Urinary bladder (tissue), 4 donors: ENCODE results near the gene PRIM2. TPM values are rescaled to one million over a fixed set of nuclear protein-coding genes. Genes with fewer than 3 reads are reported as not detected.
"Not testable (repeated sequence)": the region's sequence is repeated elsewhere in the genome, so short reads cannot be mapped to it uniquely, and the experiment has no call there.

Experiments used
- DNase-seq: peaks from one replicate; pipeline ENCODE4 v3.0.0-alpha.2; 2015; ENCODE audit errors: extremely low spot score
- H3K27ac ChIP-seq: one replicate; pipeline ENCODE4 v1.5.1; 2013; ENCODE audit warnings: low read depth, mild to moderate bottlenecking, moderate library complexity
- H3K36me3 ChIP-seq: one replicate; pipeline ENCODE4 v1.6.1; 2013; ENCODE audit warnings: mild to moderate bottlenecking, moderate library complexity; ENCODE audit not compliant: insufficient read depth
- H3K4me1 ChIP-seq: one replicate; pipeline ENCODE4 v1.6.1; 2013; ENCODE audit warnings: mild to moderate bottlenecking, moderate library complexity; ENCODE audit not compliant: insufficient read depth
- H3K4me3 ChIP-seq: one replicate; pipeline ENCODE4 v1.5.1; 2013; ENCODE audit warnings: low read depth, low read length
- WGBS: extraction: QIAGEN DNeasy Blood & Tissue Kit; methylation state at CpG from one replicate; pipeline ENCODE4 v1.1.7; 2013; 5-methylcytosine and 5-hydroxymethylcytosine counted together
- polyA plus RNA-seq: library from polyadenylated mRNA; stranded (reverse); fragments of 200-250 nt; gene quantifications from one replicate; pipeline ENCODE4 v1.2.3, GENCODE V29; 2013
- total RNA-seq: library from RNA; depleted of rRNA; stranded (reverse); fragments of >200 nt; gene quantifications from one replicate; pipeline ENCODE4 v1.2.3, GENCODE V29; 2014
- donor health status: healthy with polysubstance abuse.
- donor health status: healthy.

The PRIM2 gene, protein sequence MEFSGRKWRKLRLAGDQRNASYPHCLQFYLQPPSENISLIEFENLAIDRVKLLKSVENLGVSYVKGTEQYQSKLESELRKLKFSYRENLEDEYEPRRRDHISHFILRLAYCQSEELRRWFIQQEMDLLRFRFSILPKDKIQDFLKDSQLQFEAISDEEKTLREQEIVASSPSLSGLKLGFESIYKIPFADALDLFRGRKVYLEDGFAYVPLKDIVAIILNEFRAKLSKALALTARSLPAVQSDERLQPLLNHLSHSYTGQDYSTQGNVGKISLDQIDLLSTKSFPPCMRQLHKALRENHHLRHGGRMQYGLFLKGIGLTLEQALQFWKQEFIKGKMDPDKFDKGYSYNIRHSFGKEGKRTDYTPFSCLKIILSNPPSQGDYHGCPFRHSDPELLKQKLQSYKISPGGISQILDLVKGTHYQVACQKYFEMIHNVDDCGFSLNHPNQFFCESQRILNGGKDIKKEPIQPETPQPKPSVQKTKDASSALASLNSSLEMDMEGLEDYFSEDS
- total RNA-seq (42.7 TPM), polyA plus RNA-seq (6.9 TPM)

DNA sequence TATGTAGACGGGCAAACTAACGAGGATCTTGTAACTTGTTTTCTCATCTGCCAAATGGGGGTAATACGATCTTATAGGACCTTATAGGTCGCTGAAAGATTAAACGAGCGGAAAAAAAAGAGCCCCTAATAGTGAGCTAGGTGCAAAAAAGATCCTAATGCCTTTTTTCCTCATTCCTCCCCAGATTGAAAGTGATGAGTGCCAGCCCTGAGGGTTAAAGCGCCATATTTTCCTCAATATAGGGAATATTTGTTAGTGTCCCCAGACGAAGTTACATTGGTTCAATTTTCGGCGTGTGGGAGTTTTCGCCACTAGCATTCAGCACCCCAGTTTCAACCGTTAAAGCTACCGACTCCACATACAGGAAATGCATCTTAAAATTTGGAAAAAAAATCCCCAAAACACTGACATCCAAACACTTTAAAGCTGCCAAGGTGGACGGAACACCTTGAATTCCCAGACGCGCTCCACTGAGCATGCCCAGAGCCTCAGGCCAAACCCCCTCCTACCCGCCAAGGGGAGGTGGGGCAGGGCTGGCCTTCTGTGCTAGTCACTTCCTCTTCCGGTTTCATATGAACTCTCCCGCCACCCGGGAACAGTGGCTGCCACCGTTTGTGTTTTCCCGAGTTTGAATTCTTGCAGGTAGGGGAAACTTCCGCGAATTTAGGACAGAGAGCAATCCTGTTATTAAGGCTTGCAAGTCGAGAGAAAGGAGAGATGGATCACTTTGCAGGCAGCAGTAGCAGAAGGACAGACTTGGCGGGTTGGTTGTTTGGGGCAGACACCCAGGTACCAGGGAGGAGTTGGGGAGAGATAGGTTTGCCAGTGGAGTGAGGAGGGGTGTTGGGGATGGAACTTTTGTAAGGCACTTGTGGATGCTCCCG is at the start of gene PRIM2:
TSS of gene PRIM2 (plus strand) at position 571 of the 884 bp plus-strand sequence. CDS start 816 bp downstream, outside the sequence.
- Histone ChIP-seq H3K4me1 (no peaks in the 10 kb centered on the region), H3K27ac (no peak within 1 kb of the TSS), H3K4me3 (peak within 1 kb of the TSS; percentile 60), H3K36me3 (peaks cover 2% of the 10 kb centered on the region)
- DNase-seq, result peak; percentile 82
- under 1% methylated on average over 27 of the region's 27 CpGs for WGBS

DNA sequence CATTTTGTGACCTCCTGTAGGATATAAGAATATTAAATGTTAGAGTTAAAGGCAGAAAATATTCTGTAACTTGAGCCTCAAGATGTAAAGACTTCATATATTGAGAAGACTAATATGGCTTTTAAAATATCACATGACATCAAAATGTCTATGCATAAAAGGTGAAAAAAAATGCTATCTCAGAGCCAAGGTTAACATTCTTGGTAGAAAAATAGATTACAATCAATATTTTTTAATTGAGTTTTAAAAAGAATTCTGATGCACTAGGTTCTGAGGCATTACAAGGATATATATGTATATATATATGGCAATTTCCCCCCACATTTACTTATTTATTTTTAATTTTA is 49.2 kb upstream of the PRIM2 start:
- DNase-seq, result no peak
- Histone ChIP-seq H3K36me3 (no peaks in the 10 kb centered on the region), H3K4me3 (no peak overlapping the region), H3K4me1 (no peaks in the 10 kb centered on the region), H3K27ac (no peak overlapping the region)

DNA sequence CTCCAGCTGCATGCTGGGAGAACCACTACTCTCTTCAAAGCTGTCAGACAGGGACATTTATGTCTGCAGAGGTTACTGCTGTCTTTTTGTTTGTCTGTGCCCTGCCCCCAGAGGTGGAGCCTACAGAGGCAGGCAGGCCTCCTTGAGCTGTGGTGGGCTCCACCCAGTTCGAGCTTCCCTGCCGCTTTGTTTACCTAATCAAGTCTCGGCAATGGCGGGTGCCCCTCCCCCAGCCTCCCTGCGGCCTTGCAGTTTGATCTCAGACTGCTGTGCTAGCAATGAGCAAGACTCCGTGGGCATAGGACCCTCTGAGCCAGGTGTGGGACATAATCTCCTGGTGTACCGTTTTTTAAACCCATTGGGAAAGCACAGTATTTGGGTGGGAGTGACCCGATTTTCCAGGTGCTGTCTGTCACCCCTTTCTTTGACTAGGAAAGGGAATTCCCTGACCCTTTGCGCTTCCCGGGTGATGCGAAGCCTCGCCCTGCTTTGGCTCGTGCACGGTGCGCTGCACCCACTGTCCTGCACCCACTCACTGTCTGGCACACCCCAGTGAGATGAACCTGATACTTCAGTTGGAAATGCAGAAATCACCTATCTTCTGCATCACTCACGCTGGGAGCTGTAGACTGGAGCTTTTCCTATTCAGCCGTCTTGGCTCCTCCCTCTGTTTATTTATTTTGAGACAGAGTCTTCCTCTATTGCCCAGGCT is 43.2 kb upstream of the PRIM2 start:
- H3K36me3 ChIP-seq, DNase-seq, H3K4me3 ChIP-seq, H3K27ac ChIP-seq, H3K4me1 ChIP-seq: not testable (repeated sequence)
- WGBS, result 93% methylated on average over 17 of the region's 17 CpGs

DNA sequence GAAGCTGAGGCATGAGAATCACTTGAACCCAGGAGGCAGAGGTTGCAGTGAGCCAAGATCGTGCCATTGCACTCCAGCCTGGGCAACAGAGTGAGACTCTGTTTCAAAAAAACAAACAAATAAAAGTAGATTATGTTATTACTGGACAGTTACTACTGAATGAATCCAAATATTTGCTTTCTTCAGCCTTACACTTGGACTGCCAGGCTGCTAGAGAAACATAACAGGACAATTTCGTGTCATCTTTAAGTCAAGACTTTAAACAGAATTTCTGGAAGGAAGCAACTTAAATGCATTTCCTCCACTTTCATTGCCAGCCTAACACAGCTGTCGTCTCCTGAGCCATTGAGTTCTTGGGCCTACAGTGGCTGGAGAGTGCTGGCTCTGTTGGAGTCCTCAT is 42.0 kb upstream of the PRIM2 start:
- Histone ChIP-seq H3K4me3 (no peak overlapping the region), H3K27ac (no peak overlapping the region), H3K36me3 (no peaks in the 10 kb centered on the region), H3K4me1 (no peaks in the 10 kb centered on the region)
- WGBS, result 60% methylated on average over 3 of the region's 3 CpGs
- no peak for DNase-seq

DNA sequence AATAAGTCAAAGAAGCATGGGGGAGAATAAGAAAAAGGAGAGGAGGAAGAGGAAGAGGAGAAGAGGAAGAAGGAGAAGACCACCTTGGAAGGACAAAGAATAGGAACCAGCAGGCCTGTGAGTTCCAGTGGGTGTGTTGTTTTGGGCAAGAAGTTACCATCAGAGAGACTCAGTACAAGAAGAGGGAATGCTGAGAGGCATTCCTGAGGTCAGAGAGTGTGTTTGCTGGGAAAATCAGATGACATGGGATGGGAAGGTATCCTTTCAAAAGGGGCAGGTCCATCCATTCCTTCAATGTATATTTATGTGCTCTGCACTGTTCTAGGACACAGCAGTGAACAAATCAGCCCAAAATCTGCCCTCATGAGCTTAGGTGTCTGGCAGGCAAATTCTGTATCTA is 40.5 kb upstream of the PRIM2 start:
- no peak for DNase-seq
- no peak overlapping the region for H3K27ac ChIP-seq
- H3K4me1 ChIP-seq, result no peaks in the 10 kb centered on the region
- no peaks in the 10 kb centered on the region for H3K36me3 ChIP-seq
- no peak overlapping the region for H3K4me3 ChIP-seq

DNA sequence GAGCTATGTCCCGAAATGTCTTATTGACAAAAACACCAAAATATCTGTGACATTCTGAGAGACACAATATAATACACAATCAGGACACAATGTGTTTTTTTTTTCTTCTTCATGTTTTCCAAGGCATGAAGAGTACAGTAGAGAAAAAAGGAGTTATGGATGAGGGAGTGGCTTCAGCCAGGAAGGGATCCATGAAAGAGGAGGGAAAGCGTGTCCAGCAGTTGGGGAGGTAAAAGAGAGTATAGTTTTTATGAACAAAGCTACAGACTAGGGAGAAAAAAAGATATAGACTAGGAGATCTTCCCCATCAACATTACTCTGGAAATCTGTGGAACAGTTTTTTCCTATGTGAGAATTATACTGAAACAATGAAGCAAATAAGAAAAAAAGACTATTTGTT is 38.9 kb upstream of the PRIM2 start:
- Histone ChIP-seq H3K4me1 (no peaks in the 10 kb centered on the region), H3K27ac (no peak overlapping the region), H3K4me3 (no peak overlapping the region), H3K36me3 (no peaks in the 10 kb centered on the region)
- WGBS, result 94% methylated on average over 2 of the region's 2 CpGs
- DNase-seq, result no peak

DNA sequence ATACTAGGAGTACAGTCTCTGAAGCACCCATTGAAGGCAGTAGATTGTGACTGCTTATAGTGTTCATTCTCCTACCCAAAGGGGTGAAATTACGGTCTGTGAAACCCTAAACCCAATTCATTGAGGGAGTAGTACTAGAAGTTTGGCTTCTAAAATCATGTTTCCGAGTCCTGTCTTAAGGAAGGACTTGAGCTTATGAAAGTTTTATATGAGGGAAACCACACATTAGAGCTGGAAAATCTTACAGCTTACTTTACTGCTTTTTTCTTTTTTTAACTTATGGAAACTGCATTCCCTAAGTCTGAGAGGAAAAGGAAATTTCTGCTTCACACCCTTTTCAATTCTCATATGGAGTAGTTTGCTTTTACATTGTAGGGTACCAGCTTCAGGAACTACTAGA is 38.4 kb upstream of the PRIM2 start:
- DNase-seq, result no peak
- no peak overlapping the region for H3K4me3 ChIP-seq
- 51% methylated on average over 2 of the region's 2 CpGs for WGBS

DNA sequence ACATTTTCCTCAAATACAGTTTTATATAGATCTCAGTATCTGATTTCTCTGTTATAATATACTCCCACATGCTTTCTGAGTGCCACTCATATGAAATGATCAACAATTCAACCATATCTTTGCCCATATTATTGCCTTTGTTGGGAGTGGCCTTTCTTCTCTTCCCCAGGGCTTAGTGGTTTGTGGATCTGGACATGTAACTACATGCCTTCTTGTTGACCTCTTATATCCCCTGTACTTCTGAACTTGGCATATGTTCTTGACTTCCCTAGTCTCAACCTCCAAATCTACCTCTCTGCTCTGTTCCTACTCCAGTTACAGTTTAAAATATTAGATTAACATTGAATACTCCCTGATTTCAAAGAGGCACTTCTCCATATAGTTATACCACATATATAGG is 34.3 kb upstream of the PRIM2 start:
- no peaks in the 10 kb centered on the region for H3K4me1 ChIP-seq
- no peak overlapping the region for H3K4me3 ChIP-seq
- no peak overlapping the region for H3K27ac ChIP-seq
- DNase-seq, result no peak
- no peaks in the 10 kb centered on the region for H3K36me3 ChIP-seq

More for the DNA sequence above, 38.4 kb upstream of the PRIM2 start:
- Histone ChIP-seq H3K36me3 (no peaks in the 10 kb centered on the region), H3K27ac (no peak overlapping the region), H3K4me1 (no peaks in the 10 kb centered on the region)

DNA sequence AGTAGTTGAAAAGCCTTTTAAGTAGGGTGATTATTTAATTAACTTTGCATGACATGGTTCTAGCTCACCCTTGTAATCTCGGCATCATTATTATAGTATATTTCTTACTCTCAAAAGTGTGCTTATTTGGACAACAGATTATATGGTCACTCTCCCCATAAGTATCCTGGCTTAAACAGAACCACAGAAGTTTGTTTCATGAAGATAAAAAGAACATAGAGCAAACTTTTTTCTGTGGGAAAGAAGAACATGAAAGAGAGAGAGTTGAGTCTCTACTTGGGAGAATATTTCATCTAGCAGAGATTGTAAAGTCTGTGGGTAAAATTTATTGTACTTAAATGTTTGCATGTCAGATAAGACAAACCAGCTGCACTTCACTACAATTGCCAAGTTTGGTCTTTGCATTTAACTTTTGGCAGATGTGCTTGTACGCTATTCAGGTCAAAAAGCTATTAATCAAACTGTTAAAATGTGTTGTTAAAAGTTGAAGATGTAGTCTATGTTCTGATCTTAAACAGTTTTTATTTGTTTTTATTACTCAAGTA is 33.4 kb upstream of the PRIM2 start:
- Histone ChIP-seq H3K4me1 (no peaks in the 10 kb centered on the region), H3K36me3 (no peaks in the 10 kb centered on the region), H3K27ac (no peak overlapping the region), H3K4me3 (no peak overlapping the region)
- DNase-seq, result peak; percentile 86
- 25% methylated on average over 2 of the region's 2 CpGs for WGBS

DNA sequence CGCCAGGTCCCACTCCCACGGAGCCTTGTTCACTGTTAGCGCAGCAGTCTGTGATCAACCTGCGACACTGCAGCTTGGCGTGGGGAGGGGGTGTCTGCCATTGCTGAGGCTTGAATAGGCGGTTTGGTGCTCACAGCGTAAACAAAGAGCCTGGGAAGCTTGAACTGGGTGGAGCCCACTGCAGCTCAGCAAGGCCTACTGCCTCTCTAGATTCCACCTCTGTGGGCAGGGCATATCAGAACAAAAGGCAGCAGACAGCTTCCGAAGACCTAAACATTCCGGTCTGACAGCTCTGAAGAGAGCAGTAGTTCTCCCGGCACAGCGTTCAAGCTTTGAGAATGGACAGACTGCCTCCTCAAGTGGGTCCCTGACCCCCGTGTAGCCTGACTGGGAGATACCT is 29.3 kb upstream of the PRIM2 start:
- H3K36me3 ChIP-seq, H3K27ac ChIP-seq, DNase-seq, H3K4me3 ChIP-seq, H3K4me1 ChIP-seq: not testable (repeated sequence)
- WGBS, result 85% methylated on average over 12 of the region's 12 CpGs

DNA sequence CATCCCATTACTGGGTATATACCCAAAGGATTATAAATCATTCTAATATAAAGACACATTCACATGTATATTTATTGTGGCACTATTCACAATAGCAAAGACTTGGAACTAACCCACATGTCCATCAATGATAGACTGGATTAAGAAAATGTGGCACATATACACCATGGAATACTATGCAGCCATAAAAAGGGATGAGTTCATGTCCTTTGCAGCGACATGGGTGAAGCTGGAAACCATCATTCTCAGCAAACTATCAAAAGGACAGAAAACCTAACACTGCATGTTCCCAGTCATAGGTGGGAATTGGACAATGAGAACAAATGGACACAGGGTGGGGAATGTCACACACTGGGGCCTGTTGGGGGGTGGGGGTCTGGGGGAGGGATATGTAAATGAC is 24.0 kb upstream of the PRIM2 start:
- not testable (repeated sequence) for H3K4me1 ChIP-seq, H3K27ac ChIP-seq, H3K4me3 ChIP-seq, H3K36me3 ChIP-seq, DNase-seq
- 77% methylated on average over 1 of the region's 1 CpG for WGBS

DNA sequence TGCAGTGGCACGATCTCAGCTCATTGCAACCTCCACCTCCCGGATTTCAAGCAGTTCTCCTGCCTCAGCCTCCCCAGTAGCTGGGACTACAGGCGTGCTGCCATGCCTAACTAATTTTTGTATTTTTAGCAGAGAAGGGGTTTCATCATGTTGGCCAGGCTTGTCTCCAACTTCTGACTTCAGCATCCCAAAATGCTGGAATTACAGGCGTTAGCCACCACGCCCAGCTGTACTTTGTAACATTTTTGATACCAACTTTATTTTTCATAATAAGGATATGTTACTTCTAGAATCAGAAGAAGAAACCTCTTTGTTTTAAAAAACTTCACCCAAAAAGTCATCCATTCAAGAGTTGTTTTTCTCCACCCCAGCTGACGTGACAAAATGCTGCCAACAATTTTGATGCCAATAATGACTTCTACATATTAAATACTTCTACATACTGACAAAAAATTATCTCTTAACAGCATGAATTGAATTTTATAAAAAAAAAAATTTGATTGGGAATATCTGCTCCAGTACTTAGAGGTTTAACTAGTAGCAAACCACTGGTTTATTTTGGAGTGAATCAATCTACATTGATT is 22.5 kb upstream of the PRIM2 start:
- H3K27ac ChIP-seq, result no peak overlapping the region
- H3K4me3 ChIP-seq, result no peak overlapping the region
- 49% methylated on average over 6 of the region's 6 CpGs for WGBS
- DNase-seq, result no peak
- H3K36me3 ChIP-seq, result no peaks in the 10 kb centered on the region
- H3K4me1 ChIP-seq, result no peaks in the 10 kb centered on the region

DNA sequence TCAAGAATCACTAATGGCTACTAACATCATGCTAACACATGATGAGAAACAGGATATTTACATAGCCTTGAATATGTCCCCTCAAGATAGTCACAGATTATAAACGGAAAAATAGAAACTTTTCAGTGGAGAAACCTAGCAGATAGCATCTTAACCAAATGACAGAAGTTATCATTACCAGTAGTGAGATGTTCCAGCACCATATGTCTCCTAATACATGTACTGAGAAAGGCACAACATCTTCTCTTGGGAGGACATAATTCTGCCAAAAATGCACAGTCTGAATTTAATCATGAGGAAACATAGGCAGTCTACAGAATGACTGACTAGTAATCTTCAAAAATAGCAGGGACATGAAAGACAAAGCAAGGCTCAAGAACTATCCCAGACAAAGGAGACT is 19.9 kb upstream of the PRIM2 start:
- Histone ChIP-seq H3K4me3 (no peak overlapping the region), H3K4me1 (no peaks in the 10 kb centered on the region), H3K27ac (no peak overlapping the region), H3K36me3 (no peaks in the 10 kb centered on the region)
- DNase-seq, result no peak
- WGBS, result 80% methylated on average over 1 of the region's 1 CpG
